ENCODE data around the gene KLHL22. TPM values are rescaled to one million over a fixed set of nuclear protein-coding genes. Genes with fewer than 3 reads are reported as not detected.

Gene KLHL22
- total RNA-seq, 4 donors from 2014 or later, result 19.9 to 35.5 (median 27.3) TPM

GRCh38 chr22:20530368-20531153, 35.0 kb upstream of the KLHL22 start:
- WGBS, result 74% methylated on average over 15 of the region's 15 CpGs
- Histone ChIP-seq H3K27me3 (no peaks in the 10 kb centered on the region), H3K4me3 (no peak overlapping the region), H3K27ac (replicated peaks in 1 of 4) (peak overlapping the region; percentile 69 to 85 (median 76)), H3K9me3 (no peaks in the 10 kb centered on the region), H3K36me3 (peaks cover 8 to 20% (median 13%) of the 10 kb centered on the region in 4 donors), H3K4me1 (peaks cover 63 to 80% (median 70%) of the 10 kb centered on the region in 4 donors)
- intact Hi-C loops (cut with DNase I), result no loop called here
- TF ChIP-seq CTCF (IDR thresholded peaks at IDR 0.05) (no peak), EP300 (IDR thresholded peaks at IDR 0.05) (no peak), POLR2AphosphoS5 (IDR thresholded peaks at IDR 0.05) (no peak), POLR2A (IDR thresholded peaks at IDR 0.05; ENCODE audit: low read depth) (no peak)
- DNase-seq (ENCODE audit: extremely low spot score), result no peak

GRCh38 chr22:20528405-20528978, 32.9 kb upstream of the KLHL22 start:
- intact Hi-C loops (cut with DNase I), result no loop called here
- DNase-seq (ENCODE audit: extremely low spot score), result no peak
- H3K9me3 ChIP-seq, result no peaks in the 10 kb centered on the region
- no peak overlapping the region for H3K4me3 ChIP-seq
- H3K27me3 ChIP-seq, result no peaks in the 10 kb centered on the region
- H3K4me1 ChIP-seq, result peaks cover 60 to 86% (median 76%) of the 10 kb centered on the region in 4 donors
- 100% methylated on average over 3 of the region's 7 CpGs for WGBS
- H3K27ac ChIP-seq (replicated peaks in 1 of 4), result no peak overlapping the region
- peaks cover 8 to 20% (median 11%) of the 10 kb centered on the region in 4 donors for H3K36me3 ChIP-seq
- TF ChIP-seq CTCF (IDR thresholded peaks at IDR 0.05) (no peak), EP300 (IDR thresholded peaks at IDR 0.05) (no peak), POLR2A (IDR thresholded peaks at IDR 0.05; ENCODE audit: low read depth) (no peak), POLR2AphosphoS5 (IDR thresholded peaks at IDR 0.05) (no peak)

- intact Hi-C loops (cut with DNase I), result no loop called here
- Histone ChIP-seq H3K4me3 (no peak overlapping the region), H3K27ac (replicated peaks in 1 of 4) (peak overlapping the region in 2 of 4 donors; percentile 7 to 9), H3K4me1 (peaks cover 52 to 84% (median 74%) of the 10 kb centered on the region in 4 donors), H3K27me3 (no peaks in the 10 kb centered on the region), H3K36me3 (peaks cover 11 to 20% (median 14%) of the 10 kb centered on the region in 4 donors), H3K9me3 (no peaks in the 10 kb centered on the region)
- 66% methylated on average over 6 of the region's 6 CpGs for WGBS
- no peak for DNase-seq (ENCODE audit: extremely low spot score)
- no peak for TF ChIP-seq EP300 (IDR thresholded peaks at IDR 0.05)
- TF ChIP-seq POLR2A (IDR thresholded peaks at IDR 0.05; ENCODE audit: low read depth), result no peak
- TF ChIP-seq POLR2AphosphoS5 (IDR thresholded peaks at IDR 0.05), result no peak
- TF ChIP-seq CTCF (IDR thresholded peaks at IDR 0.05), result no peak
These were observed 31.2 kb upstream of the KLHL22 start for GRCh38 chr22:20526628-20527355.

- peaks cover 11 to 20% (median 14%) of the 10 kb centered on the region in 4 donors for H3K36me3 ChIP-seq
- intact Hi-C loops (cut with DNase I), result no loop called here
- DNase-seq (ENCODE audit: extremely low spot score), result no peak
- H3K27me3 ChIP-seq, result no peaks in the 10 kb centered on the region
- H3K4me3 ChIP-seq, result no peak overlapping the region
- H3K27ac ChIP-seq (replicated peaks in 1 of 4), result peak overlapping the region in 1 of 4 donors; percentile 7
- peaks cover 47 to 83% (median 69%) of the 10 kb centered on the region in 4 donors for H3K4me1 ChIP-seq
- H3K9me3 ChIP-seq, result no peaks in the 10 kb centered on the region
- TF ChIP-seq EP300 (IDR thresholded peaks at IDR 0.05), result no peak
- TF ChIP-seq CTCF (IDR thresholded peaks at IDR 0.05), result no peak
- TF ChIP-seq POLR2A (IDR thresholded peaks at IDR 0.05; ENCODE audit: low read depth), result no peak
- no peak for TF ChIP-seq POLR2AphosphoS5 (IDR thresholded peaks at IDR 0.05)
- 63% methylated on average over 4 of the region's 4 CpGs for WGBS
These were observed 30.7 kb upstream of the KLHL22 start for GRCh38 chr22:20526305-20526627.

All from esophagus muscularis mucosa (tissue), 4 donors.